Amniotic stem cell (primary cell): ENCODE results near the gene UBE2J1.
"Not testable (repeated sequence)": the region's sequence is repeated elsewhere in the genome, so short reads cannot be mapped to it uniquely, and the experiment has no call there.

Experiments
- DNase-seq: peaks from one replicate; lab custom pipeline; 2025; lab: John Stamatoyannopoulos, UW

Gene UBE2J1, protein sequence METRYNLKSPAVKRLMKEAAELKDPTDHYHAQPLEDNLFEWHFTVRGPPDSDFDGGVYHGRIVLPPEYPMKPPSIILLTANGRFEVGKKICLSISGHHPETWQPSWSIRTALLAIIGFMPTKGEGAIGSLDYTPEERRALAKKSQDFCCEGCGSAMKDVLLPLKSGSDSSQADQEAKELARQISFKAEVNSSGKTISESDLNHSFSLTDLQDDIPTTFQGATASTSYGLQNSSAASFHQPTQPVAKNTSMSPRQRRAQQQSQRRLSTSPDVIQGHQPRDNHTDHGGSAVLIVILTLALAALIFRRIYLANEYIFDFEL

DNA sequence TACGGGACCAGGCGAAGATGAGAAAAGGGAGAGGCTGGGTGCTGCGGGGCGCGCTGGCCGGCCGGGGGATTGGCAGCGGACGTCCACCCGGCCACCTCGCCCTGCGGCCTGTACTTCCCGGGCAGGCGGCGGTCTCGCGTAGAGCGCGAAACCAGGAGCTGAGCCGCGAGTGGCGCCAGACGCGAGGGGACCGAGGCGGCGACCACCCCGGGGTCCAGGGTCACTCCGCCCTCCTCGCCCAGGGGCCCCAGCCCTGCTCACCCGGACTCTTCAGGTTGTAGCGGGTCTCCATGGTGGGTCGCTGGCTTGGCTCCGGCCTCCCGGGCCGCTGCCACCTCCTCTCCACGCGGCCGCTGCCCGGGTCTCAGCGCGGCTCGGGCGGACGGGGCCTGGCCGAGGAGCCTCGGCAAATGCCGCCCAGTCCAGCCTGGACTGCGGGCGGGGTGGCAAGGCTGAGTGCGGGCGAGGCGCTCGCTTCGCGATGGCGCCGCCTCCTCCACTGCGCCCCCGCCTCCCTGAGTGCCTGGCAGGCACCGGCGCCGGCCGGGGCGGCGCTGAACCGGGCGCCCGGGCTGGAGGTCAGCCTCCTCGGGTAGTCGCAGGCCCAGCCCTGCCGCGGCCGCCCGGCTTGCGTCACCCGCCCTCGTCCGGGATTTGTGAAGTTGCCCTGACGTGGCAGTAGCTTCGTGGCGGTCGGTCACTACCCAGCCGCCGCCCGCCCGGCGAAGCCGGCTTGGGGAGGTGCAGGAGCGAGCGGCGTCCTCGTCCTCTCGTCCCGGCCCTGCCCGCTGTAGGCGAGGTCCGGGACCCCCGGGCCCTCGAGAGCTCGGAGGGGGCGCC lies at the start of gene UBE2J1:
Gene UBE2J1 (minus strand): TSS at position 445 of the 840 bp plus-strand sequence. CDS start 153 bp downstream, at position 292.
- DNase-seq, result peak; percentile 86

DNA sequence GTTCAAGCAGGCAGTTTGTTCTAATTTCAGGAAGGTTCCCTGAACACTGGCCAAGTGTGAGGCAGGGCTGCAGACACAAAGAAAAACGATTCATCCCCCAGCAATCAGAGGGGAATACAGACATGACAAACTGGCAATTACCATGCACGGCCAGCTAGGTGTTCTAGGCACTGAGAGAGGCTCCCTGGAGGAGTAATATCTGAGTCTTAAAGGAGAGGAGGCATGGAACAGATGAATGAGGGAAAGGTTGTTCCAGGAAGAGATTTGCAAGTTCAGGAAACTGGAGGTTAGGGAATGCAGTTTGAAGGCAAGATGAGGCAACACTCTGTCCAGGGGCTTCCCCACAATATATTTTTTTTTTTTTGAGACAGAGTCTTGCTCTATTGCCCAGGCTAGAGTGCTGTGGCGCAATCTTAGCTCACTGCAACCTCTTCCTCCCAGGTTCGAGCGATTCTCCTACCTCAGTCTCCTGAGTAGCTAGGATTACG lies 48.4 kb upstream of the UBE2J1 start:
- DNase-seq, result no peak

DNA sequence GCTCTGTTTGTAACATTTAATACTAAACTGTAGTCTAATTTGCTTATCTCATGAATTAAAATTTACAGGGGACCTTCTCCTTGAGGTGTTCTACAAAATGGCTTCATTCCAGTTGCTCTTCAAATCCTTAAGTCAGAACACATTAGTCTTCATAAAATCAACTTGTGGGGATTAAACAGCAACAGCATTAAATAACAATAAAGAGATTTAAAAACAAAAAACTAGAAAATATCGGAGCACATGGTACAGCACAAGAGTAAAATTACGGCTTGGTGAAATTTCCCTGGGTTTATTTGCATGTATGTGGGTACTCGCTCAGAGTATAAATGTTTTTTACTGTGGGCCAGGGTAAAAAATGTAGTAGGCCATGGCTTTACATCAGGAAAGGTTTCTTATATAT lies 47.5 kb upstream of the UBE2J1 start:
- DNase-seq, result no peak

DNA sequence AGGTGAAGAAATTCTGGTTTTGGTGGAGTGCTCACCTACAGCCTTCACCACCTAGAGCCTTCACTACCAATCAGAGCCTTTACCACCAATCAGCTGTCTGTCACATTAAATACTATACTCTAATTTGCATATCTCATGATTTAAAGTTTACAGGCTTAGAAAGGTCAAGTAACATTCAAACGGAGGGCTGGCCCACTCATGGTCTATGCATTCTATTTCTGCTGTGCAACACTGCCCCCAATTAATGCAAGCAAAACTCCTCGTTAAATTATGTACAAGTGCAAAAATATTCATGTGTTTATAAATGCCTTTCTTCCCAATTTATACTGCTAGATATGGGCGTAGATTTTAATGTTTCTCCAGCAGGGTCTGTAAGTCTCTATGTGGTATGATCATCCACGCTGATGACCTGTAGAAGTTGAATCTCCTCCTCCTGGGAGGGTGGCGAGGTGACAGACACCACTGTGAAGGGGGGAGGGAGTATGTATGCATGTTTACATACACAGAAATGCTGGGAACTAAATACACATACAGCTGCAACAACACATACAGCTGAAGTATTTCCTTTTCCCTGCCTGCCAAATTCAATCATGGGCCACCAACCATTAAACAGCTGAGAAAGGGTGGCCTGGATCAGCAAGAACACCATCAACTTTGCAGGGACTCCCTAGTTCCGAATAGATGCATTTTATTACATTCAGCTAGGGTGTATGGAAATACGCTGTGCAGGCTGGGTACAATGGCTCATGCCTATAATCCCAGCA lies 46.4 kb upstream of the UBE2J1 start:
- no peak for DNase-seq

DNA sequence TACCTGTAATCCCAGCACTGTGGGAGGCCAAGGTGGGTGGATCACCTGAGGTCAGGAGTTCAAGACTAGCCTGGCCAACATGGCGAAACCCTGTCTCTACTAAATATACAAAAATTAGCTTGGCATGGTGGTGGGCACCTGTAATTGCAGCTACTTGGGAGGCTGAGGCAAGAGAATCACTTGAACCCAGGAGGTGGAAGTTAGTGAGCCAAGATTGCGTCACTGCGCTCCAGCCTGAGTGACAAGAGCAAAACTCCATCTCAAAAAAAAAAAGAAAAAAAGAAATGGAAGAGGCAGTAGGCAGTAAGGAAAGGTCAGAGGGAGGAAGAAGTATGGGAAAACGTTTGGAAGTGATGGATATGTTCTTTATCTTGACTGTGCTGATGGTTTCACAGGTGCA lies 45.4 kb upstream of the UBE2J1 start:
- DNase-seq, result not testable (repeated sequence)

DNA sequence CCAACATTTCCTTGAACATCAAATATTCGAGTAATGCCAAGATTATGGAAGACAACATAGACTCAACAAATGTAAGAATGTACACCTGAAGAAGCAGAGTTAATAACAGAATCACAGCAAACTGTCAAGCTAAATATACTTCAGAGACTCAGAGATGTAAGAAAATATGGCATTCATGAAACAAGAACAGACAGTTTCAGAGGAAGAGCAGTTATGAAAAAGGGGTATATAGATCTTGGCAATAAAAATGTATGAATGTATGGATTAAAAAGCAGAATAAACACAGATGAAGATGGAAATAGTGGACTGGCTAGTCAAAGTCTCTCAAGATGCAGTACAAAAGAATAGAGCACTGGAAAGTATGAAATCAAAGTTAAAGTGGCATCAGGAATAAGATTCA lies 41.1 kb upstream of the UBE2J1 start:
- no peak for DNase-seq

DNA sequence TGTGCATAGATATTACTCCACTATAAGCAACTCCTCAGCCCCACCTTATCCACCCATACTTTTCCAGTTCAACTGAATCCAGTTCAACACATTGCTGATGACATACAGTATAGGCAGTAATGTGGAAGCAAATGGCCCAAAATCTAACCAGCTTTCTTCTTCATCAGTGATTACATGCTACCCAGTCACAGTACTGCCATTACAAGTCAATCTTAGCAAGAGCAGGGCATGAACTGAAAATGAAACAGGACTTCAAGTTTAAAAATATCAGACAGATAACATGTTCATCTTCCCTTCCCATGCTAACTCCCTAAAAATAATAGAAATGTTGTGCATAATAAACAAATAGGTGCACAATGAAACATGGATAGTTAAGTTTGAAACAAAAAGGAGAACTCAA lies 40.3 kb upstream of the UBE2J1 start:
- DNase-seq, result no peak

DNA sequence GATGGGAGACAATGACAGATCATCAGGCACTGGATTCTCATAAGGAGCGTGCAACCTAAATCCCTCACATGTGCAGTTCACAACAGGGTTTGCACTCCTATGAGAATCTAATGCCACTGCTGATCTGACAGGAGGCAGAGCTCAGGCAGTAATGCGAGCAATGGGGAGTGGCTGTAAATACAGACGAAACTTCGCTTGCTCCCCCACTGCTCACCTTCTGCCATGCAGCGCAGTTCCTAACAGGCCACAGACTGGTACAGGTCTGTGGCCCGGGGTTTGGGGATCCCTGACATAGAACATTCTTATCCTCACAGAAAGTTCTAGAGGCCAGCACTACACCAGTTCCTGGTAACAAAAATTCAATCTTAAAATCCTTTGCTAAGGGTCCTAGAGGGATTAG lies 36.3 kb upstream of the UBE2J1 start:
- no peak for DNase-seq

DNA sequence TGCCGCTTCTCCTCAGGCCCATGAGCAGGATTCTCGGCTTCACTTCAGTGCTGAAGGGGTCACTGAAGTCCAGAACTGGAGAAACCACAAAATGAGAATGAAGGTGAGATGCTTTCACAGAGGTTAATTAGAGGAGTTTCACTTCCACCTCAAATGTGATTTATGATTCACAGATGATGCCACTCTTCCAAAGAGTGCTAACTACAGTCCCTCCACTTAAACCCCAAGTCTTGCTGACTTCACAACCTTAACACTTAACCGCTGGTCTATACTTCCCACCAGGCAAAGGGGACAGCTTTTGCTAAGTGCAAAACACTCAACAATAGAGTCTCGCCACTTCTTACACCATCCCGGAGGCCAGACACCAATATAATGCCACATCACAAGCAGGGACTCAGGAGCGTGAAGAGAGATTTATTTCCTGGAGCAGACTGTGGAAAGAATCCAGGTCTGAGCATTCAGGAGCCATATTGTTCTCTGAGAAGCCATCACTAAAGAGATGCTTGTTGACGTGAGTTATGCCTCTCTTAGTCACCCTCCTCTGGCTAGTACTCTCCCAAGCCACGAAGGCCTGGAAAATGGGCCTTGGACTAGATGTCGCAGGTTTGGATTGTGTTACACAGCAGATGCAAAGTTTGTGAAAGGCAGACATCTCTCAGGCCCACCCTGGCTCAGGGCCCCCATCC lies 35.1 kb upstream of the UBE2J1 start:
- no peak for DNase-seq

DNA sequence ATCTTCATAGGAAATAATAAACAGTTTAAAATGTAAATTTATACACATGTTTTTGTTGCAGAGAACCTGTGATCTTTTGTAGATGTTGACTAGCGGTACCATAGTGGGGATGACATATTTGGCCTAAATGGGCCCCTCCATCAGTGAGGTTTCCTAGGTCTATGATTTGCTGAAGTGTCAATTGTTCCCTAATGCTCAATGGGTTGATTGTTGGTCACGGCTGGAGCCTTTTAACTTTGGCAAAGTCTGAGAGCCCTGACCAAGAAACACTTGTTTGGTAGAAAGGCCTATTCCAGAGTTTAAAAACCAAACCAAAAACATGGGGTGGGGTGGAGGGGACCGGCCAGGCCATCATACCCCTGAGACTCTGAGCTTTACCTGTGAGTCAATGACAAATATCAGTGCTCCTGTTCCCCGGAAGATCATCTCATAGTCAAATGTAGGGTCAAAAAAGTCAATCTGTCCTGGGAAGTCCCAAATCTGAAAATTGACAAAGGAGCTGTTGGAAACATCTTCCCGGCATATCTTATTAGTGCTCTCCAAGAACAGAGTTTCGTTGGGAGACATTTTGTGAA lies 34.5 kb upstream of the UBE2J1 start:
- no peak for DNase-seq

DNA sequence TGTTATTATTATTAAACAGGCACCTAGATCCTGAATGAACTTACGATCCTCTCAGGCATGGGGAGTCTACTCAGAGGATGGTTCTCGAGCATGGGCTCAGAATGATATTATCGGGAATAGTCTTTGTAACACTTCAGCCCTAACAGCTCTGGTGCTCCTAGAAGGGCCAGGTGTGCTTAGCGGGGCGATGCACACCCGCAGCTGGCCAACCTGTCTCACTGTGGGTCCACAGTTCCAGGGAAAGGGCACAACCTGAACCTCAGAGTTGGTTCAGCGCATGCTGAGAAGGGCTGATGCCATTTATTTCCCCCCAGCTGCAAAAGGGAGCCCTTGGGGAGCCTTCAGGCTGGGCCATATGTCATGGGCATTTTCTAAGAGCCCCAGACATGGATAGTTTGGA lies 33.3 kb upstream of the UBE2J1 start:
- DNase-seq, result no peak

DNA sequence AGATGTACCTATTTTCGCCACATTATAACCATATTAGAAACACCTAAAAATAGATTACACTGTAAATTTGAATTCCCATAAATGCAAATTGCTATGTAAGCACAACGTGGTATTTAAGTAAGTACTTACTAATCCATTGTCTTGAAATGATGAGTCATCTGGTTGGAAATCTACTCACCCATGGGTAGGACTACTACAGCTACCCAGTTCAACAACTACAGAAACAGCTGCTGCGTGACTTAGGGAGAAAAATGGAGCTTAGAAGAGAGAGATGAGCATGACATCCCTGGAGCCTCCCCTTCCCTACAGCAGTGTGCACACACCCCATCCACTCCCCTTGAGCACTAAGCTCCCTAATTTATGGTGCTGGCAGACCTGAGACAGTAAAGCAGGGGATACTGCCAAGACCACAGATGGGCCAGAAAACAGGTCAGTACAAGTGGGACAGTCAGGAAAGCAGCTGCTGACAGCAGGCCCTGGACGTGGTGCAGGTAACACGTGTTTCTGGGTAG lies 32.7 kb upstream of the UBE2J1 start:
- no peak for DNase-seq

DNA sequence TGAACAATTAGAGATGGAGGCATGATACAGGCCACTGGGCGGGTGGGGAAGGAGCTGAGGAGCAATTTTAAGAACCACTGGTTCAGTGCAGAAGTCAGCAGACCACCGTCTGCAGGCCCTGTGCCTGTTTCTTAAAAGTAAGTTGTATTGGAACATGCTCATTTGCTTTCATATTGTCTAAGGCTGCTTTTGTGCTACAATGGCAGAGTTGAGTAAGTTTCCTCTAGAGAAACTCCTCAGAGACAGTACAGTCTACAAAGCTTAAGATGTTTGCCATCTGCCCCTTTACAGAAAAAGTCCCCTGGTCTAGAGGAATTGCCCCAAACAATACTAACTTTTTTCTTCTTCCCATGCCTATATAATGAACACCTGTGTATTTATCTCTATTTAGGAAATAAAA lies 28.5 kb upstream of the UBE2J1 start:
- DNase-seq, result no peak

DNA sequence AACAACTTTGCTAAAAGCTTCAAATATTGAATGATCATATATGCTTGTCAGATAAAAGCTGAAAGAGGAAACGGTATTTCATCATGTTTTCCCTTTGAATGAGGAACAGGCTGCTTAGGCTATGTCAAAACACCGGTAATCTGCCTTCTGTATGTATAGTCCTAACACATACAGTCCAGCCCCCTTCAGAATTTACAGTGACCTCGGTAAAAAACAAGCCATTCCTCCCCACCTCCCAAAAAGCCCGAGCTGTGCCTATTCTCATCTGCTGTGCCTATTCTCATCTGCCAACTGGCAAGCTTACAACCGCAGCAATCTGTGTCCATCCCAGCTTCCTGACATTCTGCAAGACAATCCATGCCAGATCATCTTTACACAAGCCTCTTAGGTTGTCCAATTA lies 26.8 kb upstream of the UBE2J1 start:
- no peak for DNase-seq

DNA sequence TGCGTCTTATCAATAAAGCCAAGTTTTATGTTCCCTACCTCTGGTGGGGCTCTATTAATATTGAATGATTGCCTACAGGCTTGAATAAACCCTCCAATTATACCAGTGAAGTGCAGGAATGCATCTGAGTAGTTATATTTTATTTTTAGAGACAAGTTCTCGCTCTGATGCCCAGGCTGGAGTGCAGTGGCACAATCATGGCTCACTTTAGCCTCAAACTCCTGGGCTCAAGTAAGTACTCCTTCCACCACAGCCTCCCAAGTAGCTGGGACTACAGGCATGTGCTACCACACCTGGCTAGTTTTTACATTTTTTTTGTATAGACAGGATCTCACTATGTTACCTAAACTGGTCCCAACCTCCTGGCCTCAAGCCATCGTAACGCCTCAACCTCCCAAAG lies 26.1 kb upstream of the UBE2J1 start:
- DNase-seq, result no peak

DNA sequence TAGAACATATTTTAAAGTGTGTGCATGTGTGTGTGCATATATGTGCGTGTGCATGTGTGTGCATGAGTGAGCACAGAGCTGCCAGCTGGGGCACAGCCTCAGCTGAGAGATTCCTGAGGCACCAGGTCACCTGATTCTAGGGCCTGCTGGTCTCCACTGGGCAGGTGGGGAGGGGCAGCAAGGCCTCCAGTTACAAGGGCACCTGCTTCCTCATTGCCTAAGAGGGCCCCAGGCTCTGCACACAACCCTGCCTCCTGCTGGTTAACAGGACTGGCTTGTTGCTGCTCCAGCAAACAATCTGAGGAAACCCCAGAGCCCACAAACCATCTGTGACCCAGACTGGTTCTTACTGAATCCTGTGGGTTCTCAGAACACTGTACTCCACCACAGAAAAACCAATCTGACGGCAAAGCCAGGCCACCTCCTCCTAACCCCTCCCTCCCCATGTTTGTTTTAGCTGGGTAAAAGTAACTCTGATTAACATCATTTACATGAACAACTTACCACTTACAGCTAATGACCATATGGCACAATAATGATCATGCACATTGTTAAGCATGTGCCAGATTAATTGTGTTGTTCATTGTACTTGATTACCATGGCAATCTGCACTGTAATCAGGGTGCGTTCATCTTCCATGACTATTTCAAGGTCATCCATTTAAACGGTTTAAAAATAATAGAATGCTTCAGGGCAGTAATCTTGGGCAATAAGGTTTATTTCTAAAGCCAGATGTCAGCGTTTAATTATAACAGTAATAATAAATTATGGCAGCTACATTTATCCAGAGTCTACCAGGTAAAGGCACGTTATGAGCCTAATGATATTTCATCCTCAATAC lies 23.1 kb upstream of the UBE2J1 start:
- DNase-seq, result no peak

DNA sequence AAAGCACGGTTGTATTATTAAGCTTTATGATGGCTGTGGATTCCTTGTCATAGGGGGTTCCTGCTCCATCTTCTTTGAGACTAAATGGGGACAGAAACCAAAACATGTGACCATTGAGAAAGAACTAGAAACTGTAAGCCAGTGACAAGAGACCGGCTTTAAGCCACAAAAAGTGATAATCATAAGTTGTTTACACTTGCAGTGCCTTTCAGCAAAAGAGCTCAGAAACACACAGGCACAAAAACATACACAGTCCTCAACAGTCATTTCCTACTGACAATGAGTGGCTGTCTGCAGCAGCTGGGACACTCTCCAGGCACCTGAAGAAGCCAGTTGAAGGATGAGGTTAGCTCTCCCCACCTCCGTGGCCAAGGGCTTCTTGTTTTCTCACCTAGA lies 20.0 kb upstream of the UBE2J1 start:
- no peak for DNase-seq

DNA sequence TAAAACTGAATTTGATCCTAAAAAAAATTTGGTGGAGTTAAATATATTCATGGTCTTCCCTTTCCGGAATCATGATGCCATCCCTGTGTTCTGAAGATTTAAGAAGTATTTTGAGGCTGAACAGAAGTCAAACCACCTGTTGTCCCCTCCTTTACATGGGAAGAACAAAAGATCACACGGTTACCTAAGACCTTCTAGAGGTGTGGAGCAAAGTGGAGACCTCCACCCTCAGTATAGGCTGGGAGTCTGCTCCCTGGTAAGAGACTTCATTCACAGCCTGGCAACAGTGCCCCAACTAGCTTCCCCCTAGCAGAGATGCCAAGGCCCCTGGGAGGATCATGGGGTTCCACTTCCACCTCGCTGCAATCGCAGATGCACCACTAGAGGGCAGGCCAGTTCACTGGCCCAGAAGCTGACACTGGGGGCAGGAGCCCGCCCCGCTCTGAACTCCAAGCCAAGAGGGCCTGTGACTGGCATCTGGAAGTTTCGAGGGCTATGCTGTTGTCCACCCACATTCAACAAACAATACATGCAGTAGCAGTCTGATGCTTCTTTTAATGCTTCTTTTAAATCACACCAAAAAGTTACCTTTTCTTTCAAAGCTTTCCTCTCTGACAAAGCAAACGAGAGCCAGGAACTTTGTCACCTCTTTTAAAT lies 19.5 kb upstream of the UBE2J1 start:
- DNase-seq, result no peak

DNA sequence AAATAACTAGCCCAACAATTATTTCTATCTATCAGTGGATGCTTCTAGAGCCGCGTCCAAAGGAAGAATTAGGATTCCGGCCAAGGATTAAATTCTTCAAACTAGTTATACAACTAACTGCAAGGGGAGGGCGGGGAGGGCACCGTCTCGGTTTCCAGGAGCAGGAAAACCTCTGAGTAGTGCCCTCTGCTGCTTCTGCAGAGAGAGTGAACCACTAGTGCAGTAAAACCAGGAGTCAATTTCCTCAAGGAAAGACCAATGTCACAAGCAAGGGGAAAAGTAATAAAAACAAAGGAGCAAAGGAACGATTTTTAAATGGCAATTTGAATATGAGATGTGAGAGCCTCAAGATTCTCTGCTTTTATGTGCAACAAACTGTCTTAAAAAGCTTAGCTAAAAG lies 16.5 kb upstream of the UBE2J1 start:
- no peak for DNase-seq

DNA sequence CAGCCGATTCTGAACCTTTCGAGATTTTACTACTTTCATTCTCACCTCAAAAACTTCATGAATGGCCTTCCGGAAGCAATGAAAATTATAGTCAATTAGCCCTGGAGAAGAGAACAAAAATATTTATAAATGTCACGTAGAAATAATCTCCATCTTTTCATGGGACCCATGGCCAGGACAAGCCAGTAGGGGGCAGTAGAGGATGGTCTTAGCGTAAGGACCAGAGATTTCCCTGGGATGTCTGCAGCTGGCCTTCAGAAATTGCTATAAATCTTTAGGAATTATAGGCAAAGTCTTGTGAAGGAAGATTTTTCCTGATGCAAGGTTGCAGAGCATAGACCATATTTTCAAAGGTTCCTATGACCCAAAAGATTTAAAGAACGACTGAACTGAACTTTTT lies 15.6 kb upstream of the UBE2J1 start:
- DNase-seq, result peak; percentile 53
